Thyroid gland (tissue), 4 donors: ENCODE measurements around the gene SLC36A3.

Experiments
- CTCF ChIP-seq, 6 experiments: fragments of 200-600 bp in 3 of 6; fragments of 450-650 bp in 3 of 6; sonication (generic) in 3 of 6; IDR thresholded peaks; one replicate each; pipeline ENCODE4 v1.5.1; 2016 to 2019; ENCODE audit warnings: antibody characterized with exemption in 6 of 6, mild to moderate bottlenecking in 2 of 6, inconsistent platforms in 1 of 6, moderate library complexity in 1 of 6
- POLR2A ChIP-seq, 2 donors: fragments of 450-650 bp; IDR thresholded peaks; one replicate each; pipeline ENCODE4 v1.6.1; 2017; ENCODE audit warnings: antibody characterized with exemption in 2 of 2, mild to moderate bottlenecking in 2 of 2, moderate library complexity in 1 of 2

GRCh38 chr5:151303666-151304065 is at the start of gene SLC36A3:
- TF ChIP-seq CTCF (IDR thresholded peaks at IDR 0.05), result no peak
- no peak for TF ChIP-seq POLR2A (IDR thresholded peaks at IDR 0.05)
